CD4-positive, alpha-beta T cell treated with Interferon gamma for 1 hour (primary cell): Measurements from ENCODE around the gene ATP9B.

Experiments
- DNase-seq: peaks from one replicate; pipeline ENCODE4 v3.0.0-alpha.2; 2020

Gene ATP9B

DNA sequence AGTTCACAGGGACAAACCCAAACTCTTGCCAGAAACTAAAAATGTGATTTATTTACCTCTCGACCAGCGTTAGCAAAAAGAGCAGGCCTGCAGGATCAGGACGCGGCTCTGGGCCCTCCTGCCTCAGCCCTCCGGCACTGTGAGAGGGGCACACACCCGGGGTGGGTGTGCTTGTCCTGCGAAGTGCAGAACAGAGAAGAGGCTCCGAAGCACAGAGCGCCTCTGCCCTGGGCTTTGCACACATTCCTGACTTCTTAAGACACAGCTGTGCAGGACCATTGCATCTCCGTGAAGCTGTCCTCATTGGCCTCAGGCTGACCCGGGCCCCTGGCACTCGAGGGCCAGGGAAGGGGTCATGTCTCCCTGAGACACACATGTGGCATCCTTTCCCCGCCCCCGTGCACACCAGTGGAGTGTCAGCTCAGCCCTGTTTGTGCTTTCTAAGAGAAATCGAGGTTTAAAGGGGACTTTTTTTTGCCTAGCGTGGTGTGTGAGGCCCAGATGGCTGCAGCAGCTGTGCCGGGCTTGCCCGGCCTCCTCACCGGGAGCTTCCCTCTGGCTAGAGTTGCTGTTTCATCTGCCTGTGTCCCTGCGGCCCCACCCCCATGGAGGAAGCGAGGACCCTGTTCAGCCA, 316.6 kb downstream of the ATP9B start:
- no peak for DNase-seq

DNA sequence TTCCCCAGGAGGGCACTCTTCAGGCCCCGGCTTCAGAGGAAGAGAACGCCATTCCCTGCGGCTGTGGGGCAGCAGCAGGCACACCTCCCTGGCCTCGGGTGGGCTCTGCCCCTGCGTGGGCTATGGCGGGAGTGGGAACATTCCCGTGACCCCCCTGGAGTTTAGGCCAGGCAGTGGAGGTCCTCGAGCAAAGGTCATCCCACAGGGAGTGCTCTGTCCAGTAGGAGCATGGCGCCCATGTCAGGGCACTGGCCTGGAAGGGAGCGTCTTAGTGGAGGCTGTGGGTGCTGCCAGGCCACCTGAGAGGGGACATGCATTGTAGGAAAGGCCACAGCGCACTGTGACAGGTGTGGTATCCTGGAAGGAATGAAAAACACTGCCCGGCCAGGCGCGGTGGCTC, 317.4 kb downstream of the ATP9B start:
- no peak for DNase-seq

DNA sequence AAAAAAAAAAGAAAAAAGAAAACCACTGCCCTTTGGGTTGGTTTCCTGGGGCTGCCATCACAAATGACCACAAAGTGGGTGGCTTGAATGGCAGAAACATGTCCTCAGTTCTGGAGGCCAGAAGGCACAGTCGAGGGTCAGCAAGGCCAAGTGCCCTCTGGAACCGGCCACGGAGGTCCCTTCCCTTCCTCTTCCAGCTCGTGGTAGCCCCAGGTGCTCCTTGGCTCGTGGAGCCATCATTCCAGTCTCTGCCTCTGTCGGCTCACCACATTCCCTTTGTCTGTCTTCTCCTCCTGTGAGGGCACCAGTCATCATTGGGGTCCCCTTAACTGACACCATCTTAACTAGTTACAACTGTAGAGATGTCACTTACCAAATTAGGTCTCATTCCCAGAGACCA, 318.0 kb downstream of the ATP9B start:
- no peak for DNase-seq

DNA sequence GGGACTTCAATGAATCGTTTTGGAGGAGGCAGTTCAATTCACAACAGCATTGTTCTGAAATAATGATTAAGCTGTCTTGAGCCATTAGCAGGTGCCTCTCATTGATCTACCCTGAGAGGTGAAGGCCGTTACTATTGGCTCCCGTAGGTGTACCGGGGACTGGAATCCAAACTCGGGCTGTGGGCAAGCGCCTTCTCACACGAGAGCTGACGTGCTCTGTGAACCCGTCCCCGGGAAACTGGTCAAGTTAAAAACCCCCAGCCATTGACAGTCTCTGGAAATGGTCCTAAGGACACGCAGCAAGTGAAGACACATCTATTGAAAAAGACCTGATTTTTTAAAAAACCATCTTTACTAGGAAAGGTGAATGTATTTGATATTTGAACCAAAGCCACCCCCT, 318.4 kb downstream of the ATP9B start:
- no peak for DNase-seq

DNA sequence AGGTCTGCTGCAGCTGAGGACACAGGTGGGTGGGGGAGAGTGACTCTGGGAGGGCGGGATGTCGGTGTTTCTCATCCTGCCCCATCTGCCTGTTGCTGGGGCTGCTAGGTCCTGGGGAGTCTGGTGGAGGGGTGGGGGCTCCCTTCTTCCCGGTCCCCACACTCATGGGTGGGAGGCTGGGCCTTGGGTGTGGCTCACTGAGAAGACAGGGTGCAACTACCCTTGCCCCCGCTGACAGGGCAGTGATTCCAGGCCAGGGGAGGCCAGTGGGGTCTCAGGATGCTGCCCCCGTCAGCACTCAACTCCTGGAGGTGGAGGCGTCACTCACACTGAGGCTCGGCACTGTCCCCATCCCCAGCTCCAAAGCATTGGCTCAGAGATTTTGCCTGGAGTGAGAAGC, 318.8 kb downstream of the ATP9B start:
- DNase-seq: no peak

DNA sequence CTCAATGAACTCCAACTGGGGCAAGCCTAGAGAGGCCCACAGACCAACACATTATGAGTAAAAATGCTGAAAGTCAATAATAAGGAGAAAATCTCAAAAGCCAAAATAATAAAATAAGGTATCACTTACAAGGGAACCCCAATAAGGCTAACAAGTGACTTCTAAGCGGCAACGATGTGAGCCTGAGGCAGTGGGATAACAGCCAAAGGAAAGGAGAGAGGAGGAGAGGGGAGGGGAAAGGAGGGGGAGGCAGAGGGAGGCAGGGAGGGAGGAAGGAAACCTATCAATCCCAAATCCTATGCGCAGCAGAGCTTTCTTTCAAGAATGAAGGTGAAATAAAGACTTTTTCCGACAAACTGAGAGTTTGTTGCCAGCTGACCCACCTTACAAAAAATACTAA, 320.5 kb downstream of the ATP9B start:
- DNase-seq: no peak

DNA sequence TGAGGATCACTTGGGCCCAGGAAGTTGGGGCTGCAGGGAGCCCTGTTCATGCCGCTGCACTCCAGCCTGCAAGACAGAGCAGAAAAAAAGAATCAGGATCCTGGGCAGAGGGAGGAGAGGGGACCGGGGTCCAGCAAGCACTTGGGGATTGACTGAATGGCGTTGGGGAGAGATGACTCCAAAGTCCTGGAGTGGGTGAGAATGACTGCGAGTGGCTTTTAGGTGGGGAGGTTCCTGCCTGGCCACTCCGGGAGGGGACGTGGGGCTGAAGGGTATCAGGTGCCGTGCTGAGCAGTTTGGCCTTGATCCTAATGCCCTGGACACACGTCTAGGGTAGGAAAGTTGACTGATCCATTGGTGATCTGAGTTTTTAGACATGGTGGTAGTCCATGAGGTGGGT, 323.0 kb downstream of the ATP9B start:
- DNase-seq: no peak

DNA sequence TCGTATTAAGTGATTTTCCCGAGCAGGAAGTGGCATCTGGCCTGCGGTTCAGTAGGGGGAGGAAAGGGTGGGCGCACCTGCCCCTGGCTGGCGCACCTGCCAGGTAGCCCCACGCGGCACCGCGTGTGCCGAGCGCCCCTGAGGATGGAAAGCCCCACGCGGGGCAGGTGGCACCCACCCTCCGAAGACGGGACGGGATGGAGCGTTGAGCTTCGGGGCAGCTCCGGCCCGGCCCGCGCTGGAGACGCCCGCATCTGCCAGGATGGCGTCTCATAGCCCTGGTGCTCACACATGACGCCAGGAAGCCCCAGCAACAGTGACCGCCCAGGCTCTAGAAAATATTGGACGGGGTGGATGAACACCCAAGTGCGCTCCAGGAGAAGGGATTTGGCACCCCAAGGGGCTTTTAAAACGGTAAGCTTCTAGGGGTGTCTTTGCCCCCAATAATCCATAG, 324.0 kb downstream of the ATP9B start:
- no peak for DNase-seq

DNA sequence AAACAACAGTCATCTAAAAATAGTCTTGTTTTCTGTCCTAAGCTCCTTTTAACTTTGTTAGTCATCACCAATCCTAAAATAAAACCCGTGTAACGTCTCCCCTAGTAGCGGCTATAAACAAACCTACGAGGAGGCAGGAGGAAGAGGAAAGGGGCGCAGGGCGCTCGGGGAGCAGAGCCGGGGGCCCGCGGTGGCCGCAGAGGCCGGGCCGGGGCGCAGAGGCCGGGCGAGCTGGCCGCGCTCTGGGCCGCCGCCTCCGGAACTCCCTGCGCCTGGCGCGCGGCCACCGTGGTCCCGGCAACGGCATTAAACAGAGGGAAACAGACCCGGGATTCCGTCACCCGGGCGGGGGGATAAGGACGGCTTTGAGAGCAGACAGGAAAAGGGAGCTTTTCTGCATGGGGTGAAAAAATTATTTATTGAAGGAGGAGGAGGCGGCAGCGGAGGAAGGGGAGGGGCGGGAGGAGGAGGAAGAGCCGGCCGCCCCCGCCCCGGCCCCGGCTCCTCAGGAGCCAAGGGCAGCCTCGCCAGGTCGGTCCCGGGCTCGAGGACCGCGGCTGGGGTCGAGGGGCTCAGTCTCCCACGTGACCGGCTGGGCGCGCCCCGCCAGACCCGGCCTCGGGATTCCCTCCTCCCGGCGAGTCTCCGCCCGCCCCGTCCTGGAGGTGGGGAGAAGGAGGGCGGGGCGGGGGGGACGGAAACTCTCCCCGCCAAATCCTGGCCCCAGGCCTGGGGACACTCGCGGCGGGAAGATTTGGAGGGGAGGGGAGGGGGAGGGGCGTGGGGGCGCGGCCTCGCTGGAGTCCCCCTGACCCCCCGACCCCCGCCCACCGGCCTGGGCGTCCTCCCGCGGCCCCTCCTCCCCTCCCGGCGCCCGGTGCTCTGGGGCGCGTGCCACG, 324.7 kb downstream of the ATP9B start:
- peak; percentile 66 for DNase-seq

DNA sequence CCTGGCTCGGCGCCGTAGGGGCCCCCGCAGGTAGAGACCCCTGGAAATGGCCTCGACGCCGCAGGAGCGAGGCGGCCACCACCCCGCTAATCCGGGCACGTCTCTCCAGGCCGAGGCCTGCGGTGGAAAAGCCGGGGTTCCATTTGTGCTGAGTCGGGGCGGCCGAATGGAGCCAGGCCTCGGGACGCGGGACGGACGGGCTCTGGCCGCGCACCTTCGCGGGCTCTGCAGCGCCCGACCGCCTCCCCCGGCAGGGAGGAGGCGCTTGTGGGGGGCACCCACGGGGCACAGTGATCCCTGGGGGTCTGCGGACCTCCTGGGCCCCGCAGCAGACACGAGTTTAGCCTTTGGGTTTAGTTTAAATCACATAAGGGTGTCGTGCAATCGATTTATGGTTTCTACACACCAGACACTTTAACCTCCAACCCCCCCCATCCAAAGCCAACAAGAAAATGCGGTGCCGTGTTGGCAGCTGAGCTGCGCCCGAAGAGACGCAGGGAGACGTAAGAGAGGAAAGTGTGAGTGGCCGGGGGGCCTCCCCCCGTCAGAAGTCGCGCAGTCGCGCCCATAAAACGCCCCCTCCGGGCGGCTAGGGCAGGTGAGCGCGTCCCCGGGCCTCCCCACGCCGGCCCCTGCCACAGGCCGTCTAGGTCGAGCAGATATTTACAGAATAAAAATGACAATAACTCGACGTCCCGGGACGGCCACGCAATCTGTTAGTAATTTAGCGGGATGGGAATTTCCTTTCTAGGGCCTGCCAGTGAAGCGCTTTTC, 325.5 kb downstream of the ATP9B start:
- DNase-seq: peak; percentile 54

DNA sequence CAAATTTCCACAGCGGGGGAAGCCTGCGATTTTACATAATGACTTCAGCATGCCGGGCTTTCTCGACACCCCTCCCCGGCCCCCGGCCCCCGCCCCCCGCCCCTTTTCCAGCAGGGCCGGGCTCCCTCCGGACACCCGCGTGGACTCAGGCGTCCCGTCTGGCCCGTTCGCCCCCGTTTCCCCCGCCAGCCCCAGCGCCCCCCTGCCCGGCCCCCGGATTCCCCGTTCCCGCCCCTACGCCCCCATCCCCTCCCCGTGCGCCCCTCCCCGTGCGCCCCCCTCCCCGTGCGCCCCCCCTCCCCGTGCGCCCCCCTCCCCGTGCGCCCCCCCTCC, 326.1 kb downstream of the ATP9B start:
- no peak for DNase-seq

DNA sequence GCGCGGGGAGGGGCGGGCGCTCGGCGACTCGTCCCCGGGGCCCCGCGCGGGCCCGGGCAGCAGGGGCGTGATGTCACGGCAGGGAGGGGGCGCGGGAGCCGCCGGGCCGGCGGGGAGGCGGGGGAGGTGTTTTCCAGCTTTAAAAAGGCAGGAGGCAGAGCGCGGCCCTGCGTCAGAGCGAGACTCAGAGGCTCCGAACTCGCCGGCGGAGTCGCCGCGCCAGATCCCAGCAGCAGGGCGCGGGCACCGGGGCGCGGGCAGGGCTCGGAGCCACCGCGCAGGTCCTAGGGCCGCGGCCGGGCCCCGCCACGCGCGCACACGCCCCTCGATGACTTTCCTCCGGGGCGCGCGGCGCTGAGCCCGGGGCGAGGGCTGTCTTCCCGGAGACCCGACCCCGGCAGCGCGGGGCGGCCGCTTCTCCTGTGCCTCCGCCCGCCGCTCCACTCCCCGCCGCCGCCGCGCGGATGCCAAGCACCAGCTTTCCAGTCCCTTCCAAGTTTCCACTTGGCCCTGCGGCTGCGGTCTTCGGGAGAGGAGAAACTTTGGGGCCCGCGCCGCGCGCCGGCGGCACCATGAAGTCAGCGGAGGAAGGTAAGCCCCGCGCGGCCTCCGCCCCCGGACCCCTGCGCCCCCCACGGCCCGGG, 326.7 kb downstream of the ATP9B start, which contains the start of gene NFATC1:
Gene NFATC1, plus strand, starts transcription at position 170 of the 644 bp plus-strand sequence. Its CDS starts 295 bp downstream, at position 465.
- peak; percentile 85 for DNase-seq

DNA sequence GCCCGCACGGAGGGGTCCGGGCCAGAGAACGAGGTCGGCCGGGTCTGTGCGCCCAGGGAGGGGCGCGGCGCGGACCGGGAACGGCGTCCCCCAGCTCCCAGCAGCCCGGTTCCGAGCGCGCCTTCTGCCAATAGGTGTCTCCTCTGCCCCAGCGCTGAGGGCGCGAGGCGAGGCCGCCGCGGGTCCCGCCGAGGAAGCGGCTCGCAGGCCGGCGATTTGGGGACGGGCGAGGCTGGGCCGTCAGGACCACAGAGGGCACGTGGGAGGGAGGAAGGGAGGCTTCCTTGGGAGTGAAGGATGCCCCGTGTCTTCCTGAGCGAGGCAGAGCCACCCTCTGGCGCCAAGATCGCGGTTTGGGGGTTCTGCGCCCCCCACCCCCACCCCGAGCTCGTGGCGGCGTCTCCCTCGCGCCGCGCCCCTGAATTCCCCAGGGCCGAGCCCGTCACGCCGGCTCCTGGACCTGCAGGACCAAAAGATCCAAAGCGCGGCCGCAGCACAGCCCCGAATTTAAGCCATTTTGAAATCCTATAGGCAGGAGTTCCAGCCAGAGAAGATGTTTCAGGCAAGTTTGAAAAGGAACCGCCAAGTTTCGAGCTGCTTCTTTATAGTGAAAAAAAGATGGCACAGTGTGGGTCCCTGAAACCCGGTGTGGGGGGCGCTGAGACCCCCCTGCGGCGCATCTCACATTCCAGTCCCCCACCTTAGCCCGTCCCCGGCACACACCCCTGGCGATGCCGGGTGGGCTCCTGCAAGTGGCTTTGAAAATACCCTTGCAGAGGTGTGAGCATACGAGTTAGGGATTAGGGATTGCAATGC, 327.4 kb downstream of the ATP9B start:
- DNase-seq: no peak

DNA sequence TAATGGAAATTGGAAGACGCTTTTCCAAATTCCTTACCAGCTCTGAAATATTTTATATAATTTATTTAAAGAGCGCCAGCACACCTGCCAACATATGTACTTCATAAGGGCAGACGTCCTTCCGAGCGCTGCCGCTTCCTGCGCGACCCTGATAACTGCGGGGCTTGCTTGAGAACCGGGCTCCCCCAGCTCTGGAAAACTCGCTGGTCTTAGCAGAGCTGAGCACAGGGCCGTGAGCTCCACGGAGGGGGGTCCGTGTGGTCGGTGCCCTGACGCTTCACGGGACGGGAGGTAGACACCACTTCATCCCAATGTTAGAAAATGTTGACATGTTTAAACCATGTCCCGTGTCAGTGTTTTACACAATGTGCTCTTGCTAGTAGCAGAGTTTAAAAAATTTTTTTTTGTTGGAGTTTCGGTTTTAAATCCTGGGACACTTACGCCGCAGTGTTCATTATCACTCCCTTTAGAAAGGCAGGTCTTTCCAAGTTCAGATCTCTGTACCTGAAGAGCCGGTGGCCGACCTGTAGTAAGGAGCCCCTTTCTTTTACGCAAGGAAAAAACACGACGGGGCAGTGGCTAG, 328.1 kb downstream of the ATP9B start:
- no peak for DNase-seq

DNA sequence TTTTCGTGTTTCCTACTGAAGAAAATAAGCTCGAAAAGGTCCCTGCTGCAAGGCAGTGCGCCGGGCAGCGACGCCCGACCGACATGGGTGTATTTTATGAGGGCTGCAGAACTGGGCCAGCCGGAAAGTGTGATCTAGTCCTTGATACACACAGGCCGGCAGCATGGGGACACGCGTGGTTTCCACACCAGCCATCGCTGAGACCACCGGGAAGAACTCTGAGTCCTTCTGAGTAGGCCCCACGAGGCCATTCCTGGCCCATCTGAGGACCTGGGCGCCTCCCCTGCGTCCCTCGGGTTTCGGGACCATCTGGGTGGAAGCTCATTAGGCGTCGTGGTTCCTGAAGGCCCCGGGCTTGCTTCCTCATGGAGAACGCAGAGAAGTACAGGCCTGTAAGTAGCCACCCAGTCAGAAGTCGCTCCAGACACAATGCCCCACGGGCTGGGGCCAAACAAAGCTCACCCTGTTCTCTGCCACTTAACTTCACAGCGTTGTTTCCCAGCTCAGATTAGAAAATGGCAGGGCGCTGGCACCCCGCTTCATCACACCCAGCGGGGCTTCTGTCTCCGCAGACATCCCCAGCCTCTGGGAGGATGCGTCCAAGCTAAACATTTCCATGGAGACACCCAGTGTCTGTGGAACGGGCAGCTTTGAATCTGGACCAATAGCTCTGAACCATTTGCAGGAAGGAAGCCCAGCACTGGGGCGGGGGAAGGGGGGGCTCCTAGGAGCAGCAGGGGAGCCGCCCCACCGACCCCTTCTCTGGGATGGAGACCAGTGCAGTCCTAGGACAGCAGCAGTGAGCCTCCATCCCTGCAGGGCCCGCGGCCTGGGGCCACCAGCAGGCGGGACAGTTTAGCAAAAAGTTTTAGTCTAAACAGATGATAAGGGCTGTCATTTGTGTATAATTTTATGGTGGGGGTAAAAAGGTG, 328.9 kb downstream of the ATP9B start:
- no peak for DNase-seq

DNA sequence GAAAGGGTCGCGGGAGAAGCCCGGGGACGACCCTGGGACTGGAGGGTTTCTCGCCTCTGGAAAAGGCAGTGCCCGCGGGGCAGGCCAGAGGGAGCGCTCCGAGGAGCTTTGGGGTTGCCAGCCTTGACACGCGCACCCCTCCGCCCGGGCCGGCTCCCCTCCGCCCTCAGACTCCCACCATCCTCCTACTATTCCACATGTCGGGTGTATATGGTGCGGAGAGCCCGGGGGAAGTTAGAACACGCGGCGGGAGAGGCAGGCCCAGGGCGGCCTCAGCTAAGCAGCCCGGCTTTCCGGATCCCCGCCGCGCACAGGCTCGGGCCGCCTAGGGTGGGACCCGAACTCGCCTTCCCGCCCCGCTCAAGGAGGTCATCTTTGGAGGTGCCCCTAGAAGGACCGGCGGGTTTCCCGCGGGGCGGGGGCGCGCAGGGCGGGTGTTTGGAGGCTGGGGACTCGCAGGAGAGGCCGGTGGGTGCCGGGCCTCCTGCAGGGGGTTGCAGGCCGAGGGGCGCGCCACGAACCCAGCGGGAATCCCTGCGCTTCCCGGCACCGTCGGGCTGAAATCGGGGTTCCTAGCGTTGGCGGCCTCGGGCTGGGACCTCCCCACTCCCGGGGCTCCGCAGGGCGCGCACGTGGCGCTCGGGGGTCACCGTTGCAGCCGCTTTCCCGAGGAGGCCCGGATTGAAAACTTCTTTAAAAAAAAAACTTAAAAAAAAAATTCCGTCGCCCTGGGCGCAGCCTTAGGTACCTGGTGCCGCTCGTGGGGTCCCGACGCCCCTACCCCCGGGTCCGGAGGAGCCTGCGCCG, 330.3 kb downstream of the ATP9B start:
- DNase-seq: no peak

DNA sequence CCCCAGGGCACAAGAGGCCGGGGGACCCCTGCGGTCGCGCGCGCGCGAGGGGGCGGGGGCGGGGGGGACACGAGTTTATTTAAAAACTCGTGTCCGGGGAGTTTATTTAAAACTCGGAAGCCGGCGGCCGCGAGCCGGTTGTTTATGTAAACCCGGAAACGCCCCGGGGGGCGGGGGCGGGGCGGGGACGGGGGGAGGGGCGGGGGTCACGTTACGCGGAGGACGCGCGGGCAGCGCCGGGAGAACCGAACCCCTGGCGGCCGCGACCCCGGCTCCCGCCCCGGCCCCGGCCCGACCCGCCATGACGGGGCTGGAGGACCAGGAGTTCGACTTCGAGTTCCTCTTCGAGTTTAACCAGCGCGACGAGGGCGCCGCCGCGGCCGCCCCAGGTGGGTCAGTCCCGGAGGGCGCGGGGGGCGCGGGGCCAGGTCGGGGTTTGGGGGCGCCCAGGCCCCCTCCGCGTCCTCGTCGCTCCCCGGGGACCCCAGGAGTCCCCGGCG, 330.9 kb downstream of the ATP9B start:
- peak; percentile 69 for DNase-seq

DNA sequence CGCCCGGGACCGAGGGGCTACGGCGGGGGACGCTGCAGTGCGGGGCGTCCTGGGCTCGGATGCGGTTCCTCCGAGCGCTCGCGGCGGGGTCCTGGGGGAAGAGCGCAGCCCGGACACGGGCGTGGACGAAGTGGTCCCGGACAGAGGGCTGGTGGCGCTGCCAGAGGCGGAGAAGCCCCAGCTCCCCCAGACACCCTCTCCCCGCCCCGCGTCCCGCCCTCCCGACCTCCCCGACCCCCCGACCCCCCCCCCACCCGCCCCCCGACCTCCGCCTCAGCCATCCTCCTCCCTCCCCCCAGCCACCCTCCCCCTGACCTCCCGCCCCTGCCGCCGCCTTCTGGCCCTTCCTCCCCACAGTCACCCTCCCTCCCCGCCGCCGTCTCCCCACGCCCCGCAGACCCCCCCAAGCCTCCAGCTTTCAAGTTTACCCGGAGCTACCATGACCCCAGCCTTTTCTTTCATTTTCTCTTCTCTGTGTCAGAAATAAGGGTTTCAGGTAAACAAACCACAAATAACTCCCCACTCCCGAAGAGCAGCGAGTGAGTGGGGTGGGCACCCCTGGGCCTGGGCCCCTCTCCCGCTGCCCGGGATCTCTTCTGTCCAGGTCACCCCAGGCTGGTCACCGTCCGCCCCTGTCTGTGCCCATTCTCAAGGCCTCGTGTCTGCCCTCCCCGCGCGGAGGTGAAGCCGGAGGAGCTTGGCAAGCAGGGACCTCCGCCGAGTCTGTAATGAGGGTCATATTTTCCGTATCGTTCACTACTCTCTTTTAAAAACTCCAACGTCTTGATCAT, 331.6 kb downstream of the ATP9B start:
- DNase-seq: peak; percentile 74
